ENCODE data around the gene C10orf120. TPM values are rescaled to one million over a fixed set of nuclear protein-coding genes. Genes with fewer than 3 reads are reported as not detected.

The C10orf120 gene
- not detected in 2 replicates for total RNA-seq
- long read RNA-seq = 0 reads

DNA sequence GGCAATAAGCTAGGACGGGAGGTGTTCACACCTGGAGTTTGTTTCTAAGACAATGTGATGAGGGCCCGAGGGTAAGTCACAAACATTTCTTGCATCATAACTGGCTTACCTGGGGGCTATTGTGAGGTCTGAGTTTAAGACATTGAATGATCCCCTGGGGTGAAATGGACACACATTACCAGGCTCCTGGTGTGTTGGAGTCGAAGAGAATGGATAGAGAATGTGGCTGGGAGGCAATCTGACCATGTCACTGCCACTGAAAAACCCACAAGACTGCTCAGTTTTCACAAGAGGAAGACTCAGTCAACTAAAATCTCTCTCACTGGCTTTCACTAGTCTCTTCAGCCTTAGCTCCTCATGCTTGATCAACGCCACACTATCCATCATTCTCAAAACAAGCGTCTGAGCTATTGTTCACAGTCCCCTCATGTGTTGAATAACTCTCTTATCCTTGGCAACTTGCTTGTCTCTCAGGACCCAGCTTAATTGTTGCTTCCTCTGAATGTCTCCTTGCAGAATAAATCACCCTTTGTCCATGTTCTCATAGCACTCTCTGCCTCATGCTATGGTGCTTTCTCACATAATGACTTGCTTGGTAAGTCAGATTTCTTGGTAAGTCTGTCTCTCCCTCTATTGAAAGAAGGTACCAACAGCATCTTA lies at the start of gene C10orf120:
C10orf120 (minus strand) TSS at position 51 of the 660 bp plus-strand sequence. CDS start 56 bp downstream, outside the sequence.
- no peaks in the 10 kb centered on the region for H3K9me3 Mint-ChIP-seq (ENCODE audit: unreplicated experiment)
- TF ChIP-seq, protein P1, sequence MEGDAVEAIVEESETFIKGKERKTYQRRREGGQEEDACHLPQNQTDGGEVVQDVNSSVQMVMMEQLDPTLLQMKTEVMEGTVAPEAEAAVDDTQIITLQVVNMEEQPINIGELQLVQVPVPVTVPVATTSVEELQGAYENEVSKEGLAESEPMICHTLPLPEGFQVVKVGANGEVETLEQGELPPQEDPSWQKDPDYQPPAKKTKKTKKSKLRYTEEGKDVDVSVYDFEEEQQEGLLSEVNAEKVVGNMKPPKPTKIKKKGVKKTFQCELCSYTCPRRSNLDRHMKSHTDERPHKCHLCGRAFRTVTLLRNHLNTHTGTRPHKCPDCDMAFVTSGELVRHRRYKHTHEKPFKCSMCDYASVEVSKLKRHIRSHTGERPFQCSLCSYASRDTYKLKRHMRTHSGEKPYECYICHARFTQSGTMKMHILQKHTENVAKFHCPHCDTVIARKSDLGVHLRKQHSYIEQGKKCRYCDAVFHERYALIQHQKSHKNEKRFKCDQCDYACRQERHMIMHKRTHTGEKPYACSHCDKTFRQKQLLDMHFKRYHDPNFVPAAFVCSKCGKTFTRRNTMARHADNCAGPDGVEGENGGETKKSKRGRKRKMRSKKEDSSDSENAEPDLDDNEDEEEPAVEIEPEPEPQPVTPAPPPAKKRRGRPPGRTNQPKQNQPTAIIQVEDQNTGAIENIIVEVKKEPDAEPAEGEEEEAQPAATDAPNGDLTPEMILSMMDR (IDR thresholded peaks at IDR 0.05) = no peak
- H3K27ac Mint-ChIP-seq (ENCODE audit: unreplicated experiment) = no peak within 1 kb of the TSS
- peaks cover 19% of the 10 kb centered on the region for H3K27me3 Mint-ChIP-seq (ENCODE audit: unreplicated experiment)
- H3K36me3 Mint-ChIP-seq (ENCODE audit: unreplicated experiment) = no peaks in the 10 kb centered on the region
- H3K4me3 Mint-ChIP-seq (ENCODE audit: unreplicated experiment) = no peak within 1 kb of the TSS
- H3K4me1 Mint-ChIP-seq (ENCODE audit: unreplicated experiment) = peaks cover 1% of the 10 kb centered on the region
- no peak for DNase-seq (ENCODE audit: extremely low spot score, unreplicated experiment)

DNA sequence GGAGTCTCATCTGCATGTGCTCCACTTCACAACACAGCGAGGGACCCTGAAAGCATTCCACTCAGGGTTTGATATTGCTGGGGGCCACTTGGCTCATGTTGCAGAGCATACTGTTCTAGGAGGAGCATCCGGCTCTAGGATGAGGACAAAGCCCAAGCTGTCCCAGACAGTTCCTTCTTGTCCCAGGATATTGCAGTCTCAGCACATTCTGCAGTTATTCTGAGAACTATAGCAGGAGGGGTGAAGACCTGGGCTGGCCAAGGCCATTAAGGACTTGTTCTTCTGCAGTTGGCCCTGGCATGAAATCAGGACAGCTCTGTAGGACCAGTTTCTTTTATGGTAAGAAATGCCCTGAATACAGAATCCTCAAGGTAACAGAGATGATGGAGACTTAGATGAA lies 48.9 kb upstream of the C10orf120 start:
- H3K27ac Mint-ChIP-seq (ENCODE audit: unreplicated experiment) = no peak overlapping the region
- no peak overlapping the region for H3K4me3 Mint-ChIP-seq (ENCODE audit: unreplicated experiment)
- peaks cover 8% of the 10 kb centered on the region for H3K27me3 Mint-ChIP-seq (ENCODE audit: unreplicated experiment)
- H3K9me3 Mint-ChIP-seq (ENCODE audit: unreplicated experiment) = no peaks in the 10 kb centered on the region
- no peaks in the 10 kb centered on the region for H3K4me1 Mint-ChIP-seq (ENCODE audit: unreplicated experiment)
- no peak for DNase-seq (ENCODE audit: extremely low spot score, unreplicated experiment)
- H3K36me3 Mint-ChIP-seq (ENCODE audit: unreplicated experiment) = no peaks in the 10 kb centered on the region
- TF ChIP-seq, protein P1 (IDR thresholded peaks at IDR 0.05) = no peak

DNA sequence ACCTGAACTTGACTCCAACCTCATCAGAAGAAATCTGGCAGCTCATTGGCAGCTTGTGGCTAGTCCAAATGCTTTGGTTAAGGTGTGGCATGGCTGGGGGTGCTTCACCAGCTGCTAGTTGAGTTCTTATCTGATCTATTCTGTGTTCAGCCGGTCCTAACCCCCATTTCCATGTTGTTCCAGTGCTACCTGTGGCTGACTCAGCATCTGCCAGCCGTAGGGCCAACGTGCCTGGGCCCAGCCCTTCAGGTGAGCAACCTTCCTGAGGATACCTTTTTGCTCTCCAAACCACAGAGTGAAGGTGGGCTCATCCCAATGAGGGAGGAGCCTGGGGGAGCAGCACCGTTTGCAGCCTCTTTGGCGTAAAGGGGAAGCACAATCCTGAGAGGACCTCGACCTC lies 46.8 kb upstream of the C10orf120 start:
- no peak for DNase-seq (ENCODE audit: extremely low spot score, unreplicated experiment)
- no peaks in the 10 kb centered on the region for H3K9me3 Mint-ChIP-seq (ENCODE audit: unreplicated experiment)
- no peaks in the 10 kb centered on the region for H3K36me3 Mint-ChIP-seq (ENCODE audit: unreplicated experiment)
- no peaks in the 10 kb centered on the region for H3K4me1 Mint-ChIP-seq (ENCODE audit: unreplicated experiment)
- H3K27ac Mint-ChIP-seq (ENCODE audit: unreplicated experiment) = no peak overlapping the region
- H3K27me3 Mint-ChIP-seq (ENCODE audit: unreplicated experiment) = peaks cover 8% of the 10 kb centered on the region
- H3K4me3 Mint-ChIP-seq (ENCODE audit: unreplicated experiment) = no peak overlapping the region
- TF ChIP-seq, protein P1 (IDR thresholded peaks at IDR 0.05) = no peak

DNA sequence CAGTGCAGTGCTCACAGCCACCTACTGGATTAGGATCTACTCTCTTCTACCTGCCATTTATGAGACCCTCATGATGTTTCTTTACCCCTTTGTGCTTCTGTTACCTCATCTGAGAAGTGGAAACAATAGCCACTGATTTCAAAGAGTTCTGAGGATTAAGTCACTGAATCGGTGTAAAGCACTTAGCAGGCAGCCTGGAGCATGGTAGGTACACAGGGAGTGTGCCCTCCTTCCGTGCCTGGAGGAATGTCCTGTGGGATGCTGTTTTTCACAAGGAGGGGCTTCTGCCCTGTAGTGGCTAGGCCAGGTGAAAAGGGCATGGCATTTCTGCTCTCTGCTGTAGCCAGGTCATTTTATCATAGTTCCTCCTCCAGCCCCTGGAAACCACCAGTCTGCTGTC lies 44.6 kb upstream of the C10orf120 start:
- Mint-ChIP-seq H3K4me1 (ENCODE audit: unreplicated experiment) (no peaks in the 10 kb centered on the region), H3K36me3 (ENCODE audit: unreplicated experiment) (no peaks in the 10 kb centered on the region)

DNA sequence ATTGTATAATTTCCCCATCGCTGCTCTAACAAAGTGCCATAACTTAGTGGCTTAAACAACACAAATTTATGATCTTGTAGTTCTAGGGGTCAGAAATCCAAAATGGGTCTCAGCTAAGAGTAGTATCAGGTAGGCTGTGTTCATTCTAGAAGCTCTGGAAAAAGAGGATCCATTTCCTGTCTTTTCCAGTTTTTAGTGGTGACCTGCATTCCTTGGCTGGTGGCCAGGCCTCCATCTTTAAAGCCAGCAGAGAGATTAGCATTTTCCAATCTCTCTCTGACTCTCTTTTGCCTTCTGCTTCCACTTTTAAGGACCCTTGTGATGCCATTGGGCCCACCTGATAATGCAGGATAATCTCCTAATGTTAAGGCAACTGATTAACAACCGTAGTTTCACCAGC lies 41.0 kb upstream of the C10orf120 start:
- TF ChIP-seq, protein P1 (IDR thresholded peaks at IDR 0.05) = no peak
- peaks cover 12% of the 10 kb centered on the region for H3K27me3 Mint-ChIP-seq (ENCODE audit: unreplicated experiment)
- H3K4me1 Mint-ChIP-seq (ENCODE audit: unreplicated experiment) = no peaks in the 10 kb centered on the region

More for the DNA sequence above, 44.6 kb upstream of the C10orf120 start:
- TF ChIP-seq, protein P1 (IDR thresholded peaks at IDR 0.05) = no peak
- H3K27ac Mint-ChIP-seq (ENCODE audit: unreplicated experiment) = no peak overlapping the region
- no peaks in the 10 kb centered on the region for H3K9me3 Mint-ChIP-seq (ENCODE audit: unreplicated experiment)
- no peak overlapping the region for H3K4me3 Mint-ChIP-seq (ENCODE audit: unreplicated experiment)
- DNase-seq (ENCODE audit: extremely low spot score, unreplicated experiment) = no peak
- peaks cover 8% of the 10 kb centered on the region for H3K27me3 Mint-ChIP-seq (ENCODE audit: unreplicated experiment)

More for the DNA sequence above, 41.0 kb upstream of the C10orf120 start:
- no peaks in the 10 kb centered on the region for H3K9me3 Mint-ChIP-seq (ENCODE audit: unreplicated experiment)
- no peak for DNase-seq (ENCODE audit: extremely low spot score, unreplicated experiment)
- H3K36me3 Mint-ChIP-seq (ENCODE audit: unreplicated experiment) = no peaks in the 10 kb centered on the region
- H3K27ac Mint-ChIP-seq (ENCODE audit: unreplicated experiment) = no peak overlapping the region
- no peak overlapping the region for H3K4me3 Mint-ChIP-seq (ENCODE audit: unreplicated experiment)
